Measurements from ENCODE around the gene SF3B2.

SF3B2 gene

DNA sequence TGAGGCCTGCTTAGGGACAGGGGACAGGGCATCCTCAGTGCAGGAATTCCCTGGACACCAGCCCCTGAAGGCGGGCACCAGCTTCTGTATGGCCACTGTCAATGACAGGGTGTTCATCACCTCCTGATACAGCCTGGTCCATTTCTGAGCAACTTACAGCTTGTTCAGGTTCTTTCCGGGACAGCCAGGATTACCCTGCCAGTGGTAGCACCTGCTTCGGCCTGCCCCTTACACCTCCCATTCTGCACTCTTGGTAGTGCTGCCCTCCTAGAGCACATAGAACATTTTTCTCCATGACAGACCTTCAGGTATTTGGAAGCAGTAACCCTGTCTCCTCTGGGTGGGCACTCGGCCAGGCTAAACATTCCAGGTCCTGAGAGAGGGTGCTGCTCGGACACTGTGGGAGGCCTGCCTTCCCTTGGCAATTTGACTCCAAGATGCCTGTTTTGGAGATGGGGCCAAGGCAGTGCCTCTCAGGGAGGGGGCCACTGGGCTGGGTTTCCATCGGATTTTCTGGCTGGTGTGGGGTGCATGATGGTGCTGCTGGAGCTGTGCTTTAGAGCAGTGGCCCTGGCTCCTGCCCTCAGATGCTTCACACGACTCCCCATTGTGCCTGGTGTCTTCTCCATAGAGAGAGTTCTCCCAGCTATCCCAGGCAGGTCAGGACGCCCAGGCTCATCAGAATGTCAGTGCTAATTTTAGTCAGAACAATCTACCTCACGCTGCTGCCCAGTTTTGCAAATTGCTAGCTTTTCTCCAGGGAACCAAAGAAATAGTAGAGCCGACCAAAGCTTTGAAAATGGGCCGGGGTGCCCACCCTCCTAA lies 4.4 kb upstream of the SF3B2 start:
- no peak for DNase-seq (ENCODE audit: low spot score)

DNA sequence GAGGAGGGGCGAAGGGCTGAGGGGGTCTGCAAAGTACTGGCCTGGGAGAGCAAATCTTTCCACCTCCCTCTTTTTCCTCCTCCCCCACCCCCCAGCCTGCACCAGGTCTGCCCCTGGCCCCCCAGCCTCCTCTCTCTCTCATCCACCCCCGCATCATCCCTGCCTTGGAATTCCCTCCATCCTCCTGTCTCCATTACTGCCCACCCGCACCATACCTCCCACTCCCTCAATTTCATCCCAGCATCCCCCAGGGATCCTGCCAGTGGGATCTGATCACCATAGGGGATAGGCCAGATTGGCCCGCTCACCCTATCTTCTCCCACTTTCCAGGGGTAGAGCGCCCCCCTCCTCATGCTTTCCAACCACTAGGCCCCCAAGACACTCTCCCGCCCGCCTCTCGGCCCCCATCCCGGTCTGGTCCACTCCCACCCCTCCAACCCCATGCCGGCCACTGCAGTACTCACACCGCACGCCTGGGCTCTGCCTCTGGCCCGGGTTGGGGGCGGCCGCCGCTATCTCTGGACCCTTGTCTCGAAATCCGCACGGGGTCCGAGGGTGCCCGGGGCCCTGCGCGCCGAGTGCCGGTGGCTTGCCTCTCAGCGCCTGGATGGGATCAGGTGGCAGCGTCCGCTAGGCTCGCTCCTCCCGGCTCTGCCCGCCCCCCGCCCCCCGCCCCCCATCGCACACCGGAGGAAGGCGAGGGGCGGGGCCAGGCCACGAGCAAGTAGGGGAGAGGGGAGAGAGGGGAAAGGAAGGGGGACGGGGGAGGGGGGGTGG lies 3.4 kb upstream of the SF3B2 start, which contains the start of gene GAL3ST3:
TSS of gene GAL3ST3 (minus strand) at position 615 of the 777 bp plus-strand sequence. CDS start 3,746 bp downstream, outside the sequence.
- DNase-seq (ENCODE audit: low spot score) = no peak

DNA sequence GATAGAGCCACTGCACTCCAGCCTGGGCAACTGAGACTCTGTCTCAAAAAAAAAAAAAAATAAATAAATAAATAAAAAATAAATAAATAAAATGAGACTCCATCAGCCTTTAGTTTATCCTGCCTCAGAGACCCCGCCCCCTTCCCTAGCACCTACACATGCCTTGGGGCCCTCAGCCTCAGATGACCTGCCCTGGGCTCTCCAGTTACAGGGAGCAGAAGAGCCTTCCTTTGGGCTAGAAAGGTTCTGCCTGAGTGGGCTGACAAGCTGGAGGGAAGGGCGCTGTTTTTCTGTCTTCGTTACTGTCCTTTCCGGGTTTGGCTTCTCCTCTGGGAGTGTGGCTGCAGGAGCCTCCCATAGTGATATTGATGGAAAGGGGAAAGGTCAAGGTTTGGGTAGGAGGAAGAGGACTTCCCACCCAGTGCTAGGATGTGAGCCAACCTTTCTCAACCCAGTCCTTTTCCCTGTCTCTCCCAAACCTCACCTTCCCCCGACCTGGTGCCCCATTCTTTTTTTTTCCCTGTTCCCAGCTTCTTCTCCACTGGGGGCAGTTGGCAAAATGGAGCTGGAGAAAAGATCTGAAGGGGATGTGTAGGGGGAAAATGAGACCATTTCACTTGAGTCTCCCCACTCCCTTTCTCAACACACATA lies 1.5 kb upstream of the SF3B2 start:
- DNase-seq (ENCODE audit: low spot score) = no peak

DNA sequence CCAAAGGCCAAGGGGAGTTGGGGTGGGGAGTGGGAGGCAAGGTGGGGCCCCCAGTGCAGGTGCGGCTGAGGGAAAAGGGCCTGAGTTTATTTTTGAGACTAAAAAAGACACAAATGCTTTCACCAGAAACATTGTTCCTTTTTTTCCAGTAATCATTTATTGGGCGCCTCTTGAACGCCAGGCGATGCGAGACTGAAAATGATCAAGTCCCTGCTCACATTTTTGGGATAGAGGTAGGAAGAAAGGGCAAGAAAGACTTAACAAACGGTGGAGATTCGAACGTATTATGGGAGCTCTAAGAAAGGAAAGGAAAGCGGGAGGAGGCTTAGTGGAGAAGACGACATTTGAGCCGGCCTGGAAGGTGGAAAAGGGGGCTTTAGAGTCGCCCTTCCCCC lies 796 bp upstream of the SF3B2 start:
- DNase-seq (ENCODE audit: low spot score) = no peak

DNA sequence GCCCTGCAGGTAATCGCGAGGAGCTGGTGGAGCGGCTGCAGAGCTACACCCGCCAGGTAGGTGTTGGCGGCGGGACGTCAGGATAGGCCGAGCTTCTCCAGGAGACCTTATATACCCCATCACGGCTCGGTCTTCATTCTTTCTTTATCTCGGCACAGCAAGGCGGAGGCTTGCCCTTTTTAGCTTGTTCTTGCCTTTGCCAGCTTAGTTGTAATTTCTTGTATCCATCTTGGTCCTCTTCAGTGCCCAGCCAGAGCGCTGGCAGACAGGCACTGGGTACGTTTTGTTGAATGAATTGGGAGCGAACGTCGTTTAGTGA lies 459 bp downstream of the SF3B2 start:
- DNase-seq (ENCODE audit: low spot score) = no peak

DNA sequence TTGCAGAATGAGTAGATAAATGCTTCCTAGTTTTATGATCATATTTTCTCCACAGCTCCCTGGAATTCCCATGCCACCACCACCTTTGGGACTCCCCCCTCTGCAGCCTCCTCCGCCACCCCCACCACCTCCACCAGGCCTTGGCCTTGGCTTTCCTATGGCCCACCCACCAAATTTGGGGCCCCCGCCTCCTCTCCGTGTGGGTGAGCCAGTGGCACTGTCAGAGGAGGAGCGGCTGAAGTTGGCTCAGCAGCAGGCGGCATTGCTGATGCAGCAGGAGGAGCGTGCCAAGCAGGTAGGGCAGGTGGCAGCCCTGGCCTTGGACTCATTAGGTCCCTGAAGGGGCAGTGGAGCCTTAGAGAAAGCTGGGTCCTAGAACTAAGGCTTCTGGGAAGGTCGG lies 2.9 kb downstream of the SF3B2 start:
- DNase-seq (ENCODE audit: low spot score) = no peak

DNA sequence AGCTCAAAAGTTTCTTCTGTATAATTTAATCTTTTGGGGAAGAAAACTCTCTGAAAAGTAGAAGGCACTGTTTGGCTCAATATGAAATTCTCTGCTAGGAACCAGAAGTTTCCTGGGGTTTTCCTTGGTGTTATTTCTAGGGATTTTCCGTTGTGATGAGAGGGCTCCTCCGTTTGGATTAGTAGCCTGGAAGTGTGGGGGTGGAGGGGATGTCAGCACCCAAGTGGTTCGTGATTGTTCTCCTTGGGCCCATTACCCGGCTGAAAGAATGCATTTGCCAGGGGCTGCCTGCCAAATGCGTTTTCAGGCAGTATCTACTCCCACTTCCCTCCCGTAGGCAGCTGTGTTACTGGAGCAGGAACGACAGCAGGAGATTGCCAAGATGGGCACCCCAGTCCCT lies 4.3 kb downstream of the SF3B2 start:
- no peak for DNase-seq (ENCODE audit: low spot score)

DNA sequence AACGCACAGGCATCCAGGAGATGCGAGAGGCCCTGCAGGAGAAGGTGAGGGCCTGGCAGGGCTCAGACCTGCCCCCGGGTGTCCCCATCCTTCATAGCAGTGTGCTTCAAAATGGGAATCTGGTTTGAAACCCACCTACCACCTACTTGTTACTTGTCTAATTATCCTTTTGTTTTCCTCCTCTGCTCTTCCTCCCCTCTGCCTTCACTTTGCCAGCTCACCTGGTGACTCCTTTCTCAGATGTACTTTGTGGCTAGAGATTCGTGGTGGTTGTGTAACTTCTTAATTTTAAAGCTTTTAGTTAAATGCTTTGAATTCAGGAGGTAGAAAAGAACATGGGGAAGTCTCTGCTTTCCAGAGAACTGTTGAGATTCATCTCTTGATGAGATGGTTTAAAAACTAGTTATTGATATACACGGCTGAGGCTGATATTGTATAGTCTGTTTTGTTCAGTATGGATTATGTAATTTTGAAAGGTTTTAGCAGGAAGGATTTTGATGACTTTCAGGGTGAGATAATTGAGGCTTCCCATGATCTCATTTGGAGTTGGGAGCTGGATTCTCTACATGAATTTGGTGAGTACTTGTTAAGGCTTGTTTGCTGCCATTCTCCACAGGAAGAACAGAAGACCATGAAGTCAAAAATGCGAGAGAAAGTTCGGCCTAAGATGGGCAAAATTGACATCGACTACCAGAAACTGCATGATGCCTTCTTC lies 8.0 kb downstream of the SF3B2 start:
- no peak for DNase-seq (ENCODE audit: low spot score)

DNA sequence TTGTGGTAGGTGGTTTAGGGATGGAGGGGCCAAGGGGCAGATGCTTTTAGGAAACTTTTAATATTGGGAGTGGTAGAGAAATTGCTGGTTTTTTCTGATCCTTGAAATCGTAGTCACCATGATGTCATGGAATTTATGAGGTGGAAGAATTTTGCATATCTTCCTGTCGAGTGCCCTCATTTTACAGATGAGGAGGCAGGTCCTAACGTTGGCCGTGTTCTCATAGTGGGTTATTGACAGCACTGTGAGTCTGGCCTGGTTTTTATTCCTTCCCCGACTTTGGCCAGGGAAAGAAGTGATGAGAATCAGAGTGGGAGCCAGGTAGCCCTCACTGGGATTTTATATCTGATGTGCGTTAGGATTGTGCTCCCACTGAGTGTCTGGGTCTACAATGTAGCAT lies 9.1 kb downstream of the SF3B2 start:
- no peak for DNase-seq (ENCODE audit: low spot score)

DNA sequence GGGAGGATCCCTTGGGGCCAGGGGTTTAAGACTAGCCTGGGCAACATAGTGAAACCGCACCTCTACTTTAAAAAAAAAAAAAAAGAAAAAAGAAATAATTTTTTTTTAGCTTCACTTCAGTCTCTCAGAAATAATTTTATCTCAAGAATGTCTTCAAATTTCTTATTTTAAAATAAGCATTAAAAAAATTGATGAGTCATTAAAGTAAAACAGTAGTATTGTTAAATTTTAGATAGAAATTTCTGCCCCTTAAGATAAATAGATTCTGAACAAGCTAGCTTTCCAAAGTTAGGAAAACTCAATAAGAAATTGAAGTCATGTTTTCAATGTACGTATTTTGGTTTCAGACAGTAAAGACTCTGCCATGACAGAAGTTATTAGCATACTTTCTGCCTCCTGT lies 10.2 kb downstream of the SF3B2 start:
- DNase-seq (ENCODE audit: low spot score) = no peak

DNA sequence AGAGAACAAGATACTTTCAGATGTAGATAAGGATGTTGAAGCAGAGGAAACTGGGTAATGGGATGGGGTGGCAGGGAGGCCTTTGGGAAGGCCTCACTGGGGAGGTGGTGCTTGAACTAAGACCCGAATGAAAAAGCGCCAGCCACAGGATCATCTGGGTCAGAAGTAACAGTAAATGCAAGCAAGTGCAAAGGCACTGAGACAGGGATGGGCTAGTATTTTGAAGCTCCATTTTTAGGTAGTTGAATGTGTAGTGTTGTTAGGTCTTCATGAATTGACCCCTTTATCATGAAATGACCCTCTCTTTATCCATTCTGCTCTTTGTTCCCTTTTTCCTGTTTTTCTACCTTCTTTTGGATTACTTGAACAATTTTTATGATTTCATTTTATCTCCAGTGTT lies 11.7 kb downstream of the SF3B2 start:
- no peak for DNase-seq (ENCODE audit: low spot score)

DNA sequence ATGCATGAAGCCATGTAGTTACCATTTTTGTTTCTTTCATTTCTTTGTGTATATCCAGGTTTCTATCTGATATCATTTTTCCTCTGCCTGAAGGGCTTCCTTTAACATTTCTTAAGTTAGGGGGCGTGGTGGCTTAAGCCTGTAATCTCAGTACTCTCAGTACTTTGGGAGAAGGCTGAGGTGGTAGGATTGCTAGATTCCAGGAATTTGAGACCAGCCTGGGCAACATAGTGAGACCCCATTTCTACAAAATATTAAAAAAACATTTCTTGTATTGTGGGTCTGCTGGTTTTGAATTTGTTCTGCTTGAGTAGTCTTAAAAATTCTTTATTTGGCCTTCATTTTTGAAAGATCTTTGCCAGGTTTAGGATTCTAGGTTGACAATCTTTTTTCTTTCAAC lies 12.4 kb downstream of the SF3B2 start:
- no peak for DNase-seq (ENCODE audit: low spot score)

DNA sequence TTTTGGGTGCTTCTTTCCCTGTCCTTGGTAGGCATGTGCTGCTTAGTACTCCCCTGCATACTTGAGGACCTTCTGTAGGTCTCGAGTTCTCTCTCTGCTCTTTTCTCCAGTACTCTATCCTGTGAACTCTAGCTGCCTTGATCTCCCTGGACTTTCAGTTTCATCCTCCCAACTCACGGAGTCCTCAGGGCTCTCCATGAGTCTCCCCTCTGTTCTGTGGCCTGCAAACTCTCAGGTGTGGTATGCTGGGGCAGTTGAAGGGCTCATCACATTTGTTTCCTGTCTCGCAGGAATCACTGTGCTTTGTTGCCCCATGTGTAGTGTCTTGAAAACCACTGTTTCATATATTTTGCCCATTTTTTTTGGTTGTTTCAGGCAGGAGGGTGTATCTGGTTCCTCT lies 14.6 kb downstream of the SF3B2 start:
- DNase-seq (ENCODE audit: low spot score) = no peak

DNA sequence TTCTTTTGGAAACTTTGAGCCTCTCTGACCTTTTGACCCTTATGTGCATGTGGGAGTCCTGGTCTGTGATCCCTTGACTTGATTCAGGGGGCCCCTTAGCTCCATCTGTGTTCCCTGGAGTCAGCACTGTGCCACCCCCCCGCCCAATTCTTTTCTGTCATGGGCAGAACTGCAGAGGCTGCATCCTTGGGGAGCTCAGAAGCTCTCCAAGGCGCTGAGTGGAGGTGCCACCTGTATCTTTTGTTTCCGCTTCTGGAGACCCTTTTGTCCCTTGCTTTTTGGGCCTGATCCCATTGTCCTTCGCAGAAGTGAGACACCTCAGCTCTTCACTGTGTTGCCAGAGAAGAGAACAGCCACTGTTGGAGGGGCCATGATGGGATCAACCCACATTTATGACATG lies 15.5 kb downstream of the SF3B2 start:
- no peak for DNase-seq (ENCODE audit: low spot score)

DNA sequence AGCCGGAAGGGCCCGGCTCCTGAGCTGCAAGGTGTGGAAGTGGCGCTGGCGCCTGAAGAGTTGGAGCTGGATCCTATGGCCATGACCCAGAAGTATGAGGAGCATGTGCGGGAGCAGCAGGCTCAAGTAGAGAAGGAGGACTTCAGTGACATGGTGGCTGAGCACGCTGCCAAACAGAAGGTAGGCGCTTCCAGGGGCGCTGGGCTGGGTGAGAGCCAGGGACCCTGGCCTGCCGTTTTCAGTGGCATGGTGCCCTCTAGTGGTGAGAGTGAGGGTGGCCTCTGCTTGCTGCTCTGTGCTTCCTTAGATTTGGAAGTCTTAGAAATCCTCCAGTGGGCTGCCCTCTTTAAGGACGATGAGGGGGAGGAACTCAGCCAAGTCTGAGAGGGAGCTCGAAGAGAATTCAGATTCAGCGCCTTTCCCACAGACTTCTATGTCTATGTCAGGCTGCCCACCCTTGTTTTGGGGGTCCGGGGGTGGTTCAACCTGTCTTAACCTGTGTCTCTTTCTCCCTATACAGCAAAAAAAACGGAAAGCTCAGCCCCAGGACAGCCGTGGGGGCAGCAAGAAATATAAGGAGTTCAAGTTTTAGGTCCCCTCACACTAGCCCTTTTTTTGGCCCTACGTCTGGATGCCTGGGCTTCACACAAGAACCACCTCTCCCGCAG lies 16.1 kb downstream of the SF3B2 start:
- peak; percentile 76 for DNase-seq (ENCODE audit: low spot score)

DNA sequence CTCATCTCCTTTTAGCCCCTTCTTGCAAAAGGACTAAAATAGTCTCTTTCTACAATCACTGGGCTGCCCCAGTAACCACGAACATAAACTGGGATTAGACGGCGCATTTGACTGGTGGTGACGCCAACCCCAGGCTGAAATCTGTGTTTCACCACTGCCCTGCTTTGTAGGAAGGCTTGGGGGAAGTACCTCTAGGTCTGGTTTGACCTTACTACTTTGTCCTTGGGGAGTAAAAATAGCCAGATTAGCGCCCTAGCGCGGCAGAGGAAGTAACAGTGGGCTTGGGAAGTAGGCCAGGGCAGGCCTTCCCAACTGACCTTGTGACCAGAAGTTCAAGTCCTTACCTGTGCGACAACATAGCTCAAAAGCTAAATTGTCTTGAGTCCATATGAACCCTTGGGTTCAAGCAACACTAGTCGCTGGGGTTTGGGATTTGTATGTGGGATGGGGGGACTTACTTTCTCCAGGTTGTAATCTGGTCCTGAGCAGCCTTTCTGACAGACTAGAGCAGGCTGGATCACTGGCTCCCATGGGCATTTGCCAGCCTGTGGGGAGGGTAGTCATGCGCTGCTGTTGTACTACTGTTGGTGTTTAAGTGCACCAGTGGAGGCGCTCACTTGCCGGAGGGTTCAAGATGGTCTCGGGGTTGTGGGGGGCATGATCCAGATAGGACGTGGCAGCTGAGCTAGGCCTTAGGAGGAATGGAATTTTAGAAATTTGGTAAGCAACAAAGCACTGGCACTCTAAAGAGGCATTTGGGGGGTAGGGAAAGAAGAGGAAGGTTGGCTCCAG lies 17.0 kb downstream of the SF3B2 start:
- DNase-seq (ENCODE audit: low spot score) = peak; percentile 73

DNA sequence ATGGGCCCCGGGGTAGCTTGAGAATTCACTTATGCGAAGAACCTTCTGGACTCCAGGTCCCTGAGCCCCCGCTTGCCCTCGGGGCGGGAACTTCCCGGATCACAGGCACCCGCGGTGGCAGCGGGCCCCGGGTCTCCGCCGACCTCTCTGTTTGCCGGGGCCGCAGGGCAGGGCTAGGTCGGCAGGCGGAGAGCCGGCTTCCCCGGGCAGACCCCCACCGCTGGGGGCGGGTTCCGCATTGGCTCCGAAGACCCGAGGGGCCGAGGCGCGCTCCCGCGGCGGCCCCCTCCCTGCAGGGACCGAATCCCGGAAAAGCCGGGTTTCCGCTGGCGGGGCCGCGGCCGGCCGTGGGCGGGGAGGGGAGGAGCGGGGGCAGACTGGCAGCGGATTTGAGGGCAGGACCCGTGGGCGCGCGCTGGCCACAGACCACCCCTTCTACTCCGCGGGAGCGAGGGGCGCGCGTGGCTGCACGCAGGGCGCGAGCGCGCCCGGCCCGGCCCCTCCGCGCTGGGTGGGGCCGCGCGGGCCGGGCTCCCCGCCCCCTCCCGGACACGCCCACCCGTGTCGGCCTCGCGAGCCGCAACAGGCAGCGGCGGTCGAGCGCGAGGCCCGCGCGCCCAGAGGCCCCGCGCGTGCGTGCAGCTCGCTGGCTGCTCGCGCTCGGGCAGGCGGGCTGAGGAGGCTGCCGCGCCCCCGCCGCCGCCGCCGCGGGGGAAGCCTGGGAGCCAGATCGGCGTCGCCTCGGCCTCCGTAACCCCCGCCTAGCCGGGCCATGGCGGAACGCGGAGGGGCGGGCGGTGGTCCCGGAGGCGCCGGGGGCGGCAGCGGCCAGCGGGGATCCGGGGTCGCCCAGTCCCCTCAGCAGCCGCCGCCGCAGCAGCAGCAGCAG lies 17.8 kb downstream of the SF3B2 start, which contains the start of gene PACS1:
TSS of gene PACS1 (plus strand) at position 558 of the 889 bp plus-strand sequence. CDS start at position 773, 215 bp downstream.
- peak; percentile 97 for DNase-seq (ENCODE audit: low spot score)

DNA sequence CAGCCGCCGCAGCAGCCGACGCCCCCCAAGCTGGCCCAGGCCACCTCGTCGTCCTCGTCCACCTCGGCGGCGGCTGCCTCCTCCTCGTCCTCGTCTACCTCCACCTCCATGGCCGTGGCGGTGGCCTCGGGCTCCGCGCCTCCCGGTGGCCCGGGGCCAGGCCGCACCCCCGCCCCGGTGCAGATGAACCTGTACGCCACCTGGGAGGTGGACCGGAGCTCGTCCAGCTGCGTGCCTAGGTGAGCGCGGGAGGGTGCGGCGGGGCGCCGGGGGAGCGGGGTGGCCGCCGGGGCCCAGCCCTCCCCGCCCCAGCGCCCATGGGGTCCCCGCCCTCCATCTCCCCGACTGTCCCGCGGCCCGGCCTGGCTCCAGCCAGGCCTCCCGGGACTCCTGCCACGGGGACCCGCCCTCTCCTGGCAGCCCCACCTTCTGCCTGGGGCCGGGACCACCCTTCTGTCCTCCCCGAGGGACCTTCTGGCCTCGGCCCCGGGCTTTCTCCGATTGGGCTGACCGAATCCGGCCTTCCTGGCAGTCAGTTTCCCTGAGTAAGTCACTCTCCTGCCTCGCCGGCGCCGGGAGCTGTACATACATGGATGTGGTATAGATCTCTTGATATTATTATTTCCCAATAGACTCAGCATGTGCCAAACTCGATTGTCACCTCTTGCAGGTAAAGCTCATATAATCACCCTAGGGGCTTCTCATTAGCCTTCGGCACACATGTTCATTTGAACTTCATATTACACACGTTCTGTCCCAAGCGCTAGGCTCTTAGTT lies 18.6 kb downstream of the SF3B2 start:
- peak; percentile 61 for DNase-seq (ENCODE audit: low spot score)

DNA sequence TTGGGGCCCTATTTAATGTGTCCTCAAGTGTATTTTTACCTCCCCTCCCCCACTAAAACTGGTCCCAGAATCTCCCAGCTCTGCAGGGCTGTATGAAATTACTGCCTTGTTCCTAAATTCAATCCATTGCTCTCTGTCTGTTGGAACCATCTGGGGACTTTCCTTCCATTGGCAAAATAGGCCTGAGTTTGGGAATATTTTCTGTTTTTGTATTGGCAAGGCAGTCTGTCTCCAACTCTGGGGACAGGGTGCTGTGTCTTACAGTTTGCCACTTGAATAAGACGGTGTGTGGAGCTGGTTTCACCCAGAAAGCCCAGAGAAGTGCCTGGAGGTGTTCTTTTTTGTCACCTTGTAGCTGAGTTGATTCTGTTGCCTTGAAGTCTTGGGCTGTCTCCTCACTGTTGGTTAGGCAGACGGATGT lies 19.2 kb downstream of the SF3B2 start:
- DNase-seq (ENCODE audit: low spot score) = no peak

Data from AG20443 (cell line).